Trophoblast cell (in vitro differentiated cells and primary cell): ENCODE measurements around the gene NAPB.

ENCODE experiments used
- DNase-seq, 2 donors: peaks; one replicate each; pipeline ENCODE4 v3.0.0-alpha.2; 2016
- H2AFZ ChIP-seq: 2 replicates; pipeline ENCODE4 v1.6.1; 2013; ENCODE audit warnings: low read length, moderate library complexity, mild to moderate bottlenecking; ENCODE audit not compliant: insufficient read depth, poor library complexity
- H2AK5ac ChIP-seq: 2 replicates; pipeline ENCODE4 v1.6.1; 2013; ENCODE audit warnings: mild to moderate bottlenecking, low read length
- H2BK120ac ChIP-seq: 2 replicates; pipeline ENCODE4 v1.6.1; 2013; ENCODE audit warnings: low read length, mild to moderate bottlenecking, moderate library complexity; ENCODE audit not compliant: insufficient read depth, poor library complexity
- H2BK12ac ChIP-seq: 2 replicates; pipeline ENCODE4 v1.6.1; 2013; ENCODE audit warnings: mild to moderate bottlenecking, low read length, moderate library complexity
- H2BK5ac ChIP-seq: 2 replicates; pipeline ENCODE4 v1.6.1; 2013; ENCODE audit warnings: low read length, low read depth, moderate library complexity, mild to moderate bottlenecking; ENCODE audit not compliant: poor library complexity
- H3K14ac ChIP-seq: 2 replicates; pipeline ENCODE4 v1.6.1; 2013; ENCODE audit warnings: mild to moderate bottlenecking, low read length
- H3K18ac ChIP-seq: 2 replicates; pipeline ENCODE4 v1.6.1; 2013; ENCODE audit warnings: mild to moderate bottlenecking, low read length
- H3K23ac ChIP-seq: 2 replicates; pipeline ENCODE4 v1.6.1; 2013; ENCODE audit warnings: low read length
- H3K27ac ChIP-seq: 2 replicates; pipeline ENCODE4 v1.5.1; 2013; ENCODE audit warnings: low read depth, mild to moderate bottlenecking, inconsistent platforms, low read length, moderate library complexity
- H3K27me3 ChIP-seq: 2 replicates; pipeline ENCODE4 v1.6.1; 2013; ENCODE audit warnings: inconsistent platforms, mild to moderate bottlenecking, low read length, moderate library complexity; ENCODE audit not compliant: insufficient read depth
- H3K36me3 ChIP-seq, 2 experiments: 1 replicate in 1 of 2; 2 replicates in 1 of 2; pipeline ENCODE4 v1.6.1; 2013; ENCODE audit warnings: low read length in 2 of 2, mild to moderate bottlenecking in 2 of 2, moderate library complexity in 1 of 2; ENCODE audit not compliant: insufficient read depth in 2 of 2, control insufficient read depth in 1 of 2
- H3K4ac ChIP-seq: 2 replicates; pipeline ENCODE4 v1.6.1; 2013; ENCODE audit warnings: low read depth, mild to moderate bottlenecking, low read length, moderate library complexity
- H3K4me1 ChIP-seq, 2 experiments: 1 replicate in 1 of 2; 2 replicates in 1 of 2; pipeline ENCODE4 v1.6.1; 2013; ENCODE audit warnings: low read length in 2 of 2, mild to moderate bottlenecking in 2 of 2, moderate library complexity in 1 of 2; ENCODE audit not compliant: insufficient read depth in 2 of 2, control insufficient read depth in 1 of 2
- H3K4me2 ChIP-seq: 2 replicates; pipeline ENCODE4 v1.6.1; 2013; ENCODE audit warnings: inconsistent platforms, mild to moderate bottlenecking, low read length, moderate library complexity
- H3K4me3 ChIP-seq: 2 replicates; pipeline ENCODE4 v1.5.1; 2013; ENCODE audit warnings: mild to moderate bottlenecking, low read depth, low read length, inconsistent platforms
- H3K79me1 ChIP-seq: one replicate; pipeline ENCODE4 v1.6.1; 2013; ENCODE audit warnings: low read length
- H3K79me2 ChIP-seq: 2 replicates; pipeline ENCODE4 v1.6.1; 2013; ENCODE audit warnings: low read length, mild to moderate bottlenecking; ENCODE audit not compliant: control insufficient read depth, insufficient read depth, poor library complexity
- H3K9ac ChIP-seq: 2 replicates; pipeline ENCODE4 v1.6.1; 2013; ENCODE audit warnings: mild to moderate bottlenecking, low read length
- H3K9me3 ChIP-seq: 2 replicates; pipeline ENCODE4 v1.6.1; 2013; ENCODE audit warnings: low read depth, mild to moderate bottlenecking, control low read depth, inconsistent platforms, low read length; ENCODE audit not compliant: insufficient read depth
- H4K12ac ChIP-seq: 2 replicates; pipeline ENCODE4 v1.6.1; 2013; ENCODE audit warnings: low read depth, mild to moderate bottlenecking, low read length, moderate library complexity
- H4K8ac ChIP-seq: 2 replicates; pipeline ENCODE4 v1.6.1; 2013; ENCODE audit warnings: low read depth, mild to moderate bottlenecking, low read length, moderate library complexity
- H4K91ac ChIP-seq: one replicate; pipeline ENCODE4 v1.6.1; 2013; ENCODE audit warnings: low read depth, mild to moderate bottlenecking, low read length, moderate library complexity
- WGBS: extraction: QIAGEN DNeasy Blood & Tissue Kit; methylation state at CpG from one replicate; pipeline ENCODE4 v1.1.7; 2013; ENCODE audit warnings: missing lambda C conversion rate; ENCODE audit not compliant: insufficient read length, insufficient coverage; ENCODE audit errors: extremely low coverage; 5-methylcytosine and 5-hydroxymethylcytosine counted together

NAPB gene

GRCh38 chr20:23409800-23410199, 11.5 kb downstream of the NAPB start:
- Histone ChIP-seq H4K91ac (no peak overlapping the region), H3K18ac (no peak overlapping the region), H3K4me1 (no peaks in the 10 kb centered on the region), H3K27me3 (no peaks in the 10 kb centered on the region), H3K36me3 (no peaks in the 10 kb centered on the region), H3K9ac (no peak overlapping the region), H3K4me2 (no peak overlapping the region), H2BK5ac (no peak overlapping the region), H3K4me3 (no peak overlapping the region), H2BK12ac (no peak overlapping the region), H3K23ac (no peak overlapping the region), H3K14ac (no peak overlapping the region), H3K79me2 (no peaks in the 10 kb centered on the region), H2AK5ac (no peak overlapping the region), H2AFZ (no peak overlapping the region), H3K27ac (no peak overlapping the region), H4K8ac (no peak overlapping the region), H3K9me3 (no peaks in the 10 kb centered on the region), H3K79me1 (no peaks in the 10 kb centered on the region), H2BK120ac (no peak overlapping the region), H3K4ac (peak overlapping the region; percentile 43), H4K12ac (no peak overlapping the region)
- DNase-seq: no peak
- no CpG with 5 or more reads among the region's 3 CpGs for WGBS

GRCh38 chr20:23408957-23409356, 12.3 kb downstream of the NAPB start:
- H3K79me1 ChIP-seq: no peaks in the 10 kb centered on the region
- H3K9me3 ChIP-seq: no peaks in the 10 kb centered on the region
- no peak overlapping the region for H4K91ac ChIP-seq
- no peaks in the 10 kb centered on the region for H3K79me2 ChIP-seq
- no peaks in the 10 kb centered on the region for H3K27me3 ChIP-seq
- WGBS: no CpG with 5 or more reads among the region's 2 CpGs
- H3K36me3 ChIP-seq: no peaks in the 10 kb centered on the region
- no peak overlapping the region for H2BK120ac ChIP-seq
- H2AFZ ChIP-seq: no peak overlapping the region
- H3K14ac ChIP-seq: no peak overlapping the region
- H3K23ac ChIP-seq: no peak overlapping the region
- H4K8ac ChIP-seq: no peak overlapping the region
- H3K4me3 ChIP-seq: no peak overlapping the region
- no peak overlapping the region for H4K12ac ChIP-seq
- no peak overlapping the region for H2AK5ac ChIP-seq
- no peak overlapping the region for H2BK5ac ChIP-seq
- H3K27ac ChIP-seq: no peak overlapping the region
- H3K4me1 ChIP-seq: no peaks in the 10 kb centered on the region
- no peak overlapping the region for H3K4ac ChIP-seq
- H3K18ac ChIP-seq: peak overlapping the region; percentile 74
- no peak for DNase-seq
- no peak overlapping the region for H2BK12ac ChIP-seq
- H3K4me2 ChIP-seq: no peak overlapping the region
- no peak overlapping the region for H3K9ac ChIP-seq

- H2AFZ ChIP-seq: no peak overlapping the region
- no peak overlapping the region for H4K12ac ChIP-seq
- H3K36me3 ChIP-seq: no peaks in the 10 kb centered on the region
- no peak overlapping the region for H2BK120ac ChIP-seq
- H2AK5ac ChIP-seq: no peak overlapping the region
- no peak overlapping the region for H4K91ac ChIP-seq
- no peak overlapping the region for H3K27ac ChIP-seq
- no peaks in the 10 kb centered on the region for H3K79me2 ChIP-seq
- H2BK5ac ChIP-seq: no peak overlapping the region
- H3K9ac ChIP-seq: no peak overlapping the region
- no peak overlapping the region for H3K4me2 ChIP-seq
- no peaks in the 10 kb centered on the region for H3K4me1 ChIP-seq
- H3K14ac ChIP-seq: no peak overlapping the region
- H3K18ac ChIP-seq: no peak overlapping the region
- H3K4me3 ChIP-seq: no peak overlapping the region
- H3K23ac ChIP-seq: no peak overlapping the region
- no peak overlapping the region for H2BK12ac ChIP-seq
- no peaks in the 10 kb centered on the region for H3K79me1 ChIP-seq
- H4K8ac ChIP-seq: no peak overlapping the region
- H3K9me3 ChIP-seq: no peaks in the 10 kb centered on the region
- DNase-seq: no peak
- no CpG with 5 or more reads among the region's 2 CpGs for WGBS
- H3K27me3 ChIP-seq: no peaks in the 10 kb centered on the region
- H3K4ac ChIP-seq: no peak overlapping the region
Observed at GRCh38 chr20:23407781-23408464, 13.4 kb downstream of the NAPB start.

GRCh38 chr20:23406880-23407279, 14.4 kb downstream of the NAPB start:
- Histone ChIP-seq H3K27me3 (no peaks in the 10 kb centered on the region), H2BK5ac (no peak overlapping the region), H3K14ac (no peak overlapping the region), H3K9me3 (no peaks in the 10 kb centered on the region), H2AFZ (no peak overlapping the region), H3K27ac (no peak overlapping the region), H3K23ac (no peak overlapping the region), H2BK12ac (no peak overlapping the region), H3K4me2 (no peak overlapping the region), H4K91ac (no peak overlapping the region), H3K4ac (no peak overlapping the region), H3K4me1 (no peaks in the 10 kb centered on the region), H3K4me3 (no peak overlapping the region), H2BK120ac (no peak overlapping the region), H3K18ac (no peak overlapping the region), H3K79me2 (no peaks in the 10 kb centered on the region), H3K9ac (no peak overlapping the region), H4K8ac (no peak overlapping the region), H2AK5ac (no peak overlapping the region), H4K12ac (no peak overlapping the region), H3K79me1 (no peaks in the 10 kb centered on the region), H3K36me3 (no peaks in the 10 kb centered on the region)
- DNase-seq: no peak
- no CpG with 5 or more reads among the region's 1 CpG for WGBS
